Myocyte (in vitro differentiated cells): ENCODE results near the gene BAG5. TPM values are rescaled to one million over a fixed set of nuclear protein-coding genes. Genes with fewer than 3 reads are reported as not detected.
A peak's percentile ranks its signal among the peaks of the same experiment; 100 is the strongest.
"Not testable (repeated sequence)": the region's sequence is repeated elsewhere in the genome, so short reads cannot be mapped to it uniquely, and the experiment has no call there.

ENCODE experiments used
- DNase-seq: peaks from one replicate; pipeline ENCODE4 v3.0.0-alpha.2; 2012; ENCODE audit warnings: low read depth
- polyA plus RNA-seq: library from polyadenylated mRNA; unstranded; fragments of >200 nt; gene quantifications from one replicate; pipeline ENCODE4 v1.2.1, GENCODE V29; 2012; ENCODE audit warnings: missing spikeins
- total RNA-seq: library from RNA; depleted of rRNA; stranded (reverse); fragments of >200 nt; gene quantifications from 2 replicates; pipeline ENCODE4 v1.2.3, GENCODE V29; 2014

The BAG5 gene
- 31.1 and 31.2 TPM in 2 replicates for total RNA-seq
- polyA plus RNA-seq = 14.9 TPM

GRCh38 chr14:103562429-103563225 lies at the start of gene BAG5, which contains the start of gene COA8:
TSS of gene BAG5 (minus strand) at chr14:103562657. CDS start at chr14:103561164, 1,493 bp downstream.
TSS of gene COA8 (plus strand) at chr14:103562960. CDS start at chr14:103563002, 42 bp downstream.
- DNase-seq = peak; percentile 85

GRCh38 chr14:103611215-103611614 lies 48.8 kb upstream of the BAG5 start:
- no peak for DNase-seq

- not testable (repeated sequence) for DNase-seq
These were observed 46.6 kb upstream of the BAG5 start for GRCh38 chr14:103609081-103609480.

GRCh38 chr14:103607822-103608221 lies 45.4 kb upstream of the BAG5 start:
- DNase-seq = no peak

- peak; percentile 99 for DNase-seq
These were observed 44.7 kb upstream of the BAG5 start for GRCh38 chr14:103606963-103607668.

GRCh38 chr14:103604620-103605019 lies 42.2 kb upstream of the BAG5 start:
- no peak for DNase-seq

GRCh38 chr14:103600503-103600902 lies 38.0 kb upstream of the BAG5 start:
- no peak for DNase-seq

- peak; percentile 89 for DNase-seq
These were observed 35.3 kb upstream of the BAG5 start for GRCh38 chr14:103597623-103598377.

- DNase-seq = peak; percentile 45
These were observed 31.8 kb upstream of the BAG5 start for GRCh38 chr14:103594265-103594664.

GRCh38 chr14:103593577-103593976 lies 31.1 kb upstream of the BAG5 start:
- DNase-seq = no peak

- DNase-seq = no peak
These were observed 22.0 kb upstream of the BAG5 start for GRCh38 chr14:103584326-103584915.

- no peak for DNase-seq
These were observed 19.7 kb upstream of the BAG5 start for GRCh38 chr14:103581954-103582703.

- no peak for DNase-seq
These were observed 18.7 kb upstream of the BAG5 start for GRCh38 chr14:103581206-103581605.

GRCh38 chr14:103578401-103579075 lies 16.1 kb upstream of the BAG5 start:
- DNase-seq = peak; percentile 68

GRCh38 chr14:103576371-103577024 lies 14.0 kb upstream of the BAG5 start:
- DNase-seq = peak; percentile 89

- DNase-seq = no peak
These were observed 12.3 kb upstream of the BAG5 start for GRCh38 chr14:103574707-103575285.

GRCh38 chr14:103574104-103574503 lies 11.6 kb upstream of the BAG5 start:
- no peak for DNase-seq

- DNase-seq = no peak
These were observed 7.0 kb upstream of the BAG5 start for GRCh38 chr14:103569408-103569807.

- DNase-seq = no peak
These were observed 6.5 kb upstream of the BAG5 start for GRCh38 chr14:103568952-103569351.
